ENCODE results near the gene DSCAM.

DNA sequence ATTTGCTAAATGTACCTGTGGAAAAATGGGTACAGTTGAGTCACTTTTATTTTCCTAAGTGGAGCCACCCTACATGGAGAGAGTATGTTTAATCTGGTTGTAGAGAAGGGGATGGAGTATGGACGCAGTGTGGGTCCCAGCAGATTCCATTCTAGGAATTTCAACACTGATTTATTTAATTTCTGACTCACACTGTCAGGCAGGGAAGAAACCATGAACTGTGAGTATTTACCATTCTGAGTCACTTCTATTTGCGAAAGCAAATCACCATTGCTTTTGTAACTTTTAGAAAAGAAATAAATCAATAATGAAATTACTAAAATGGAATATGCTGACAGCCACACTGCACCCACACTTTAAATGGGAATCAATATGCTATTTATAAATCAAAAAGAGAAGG lies 339.0 kb downstream of the DSCAM start:
- TF ChIP-seq CTCF (IDR thresholded peaks at IDR 0.05) (no peak), POLR2A (IDR thresholded peaks at IDR 0.05) (no peak), POLR2AphosphoS5 (IDR thresholded peaks at IDR 0.05) (no peak)
